Activated CD4-positive, alpha-beta T cell treated with anti-CD3 and anti-CD28 coated beads, Interleukin-10, Interleukin-2, amounts not matched to agents 100 ng/mL and 50 ng/mL, durations not matched to agents 16 hours and 8 hours (primary cell): ENCODE data around the gene ACTR5.
"Not testable (repeated sequence)": the region's sequence is repeated elsewhere in the genome, so short reads cannot be mapped to it uniquely, and the experiment has no call there.

Source experiments
- DNase-seq: peaks from one replicate; pipeline ENCODE4 v3.0.0-alpha.2; 2020

ACTR5 gene

GRCh38 chr20:38769376-38770295, 21.4 kb downstream of the ACTR5 start:
- no peak for DNase-seq

GRCh38 chr20:38770546-38770945, 22.3 kb downstream of the ACTR5 start:
- DNase-seq: no peak

- no peak for DNase-seq
Observed at GRCh38 chr20:38770970-38771369, 22.7 kb downstream of the ACTR5 start.

GRCh38 chr20:38771621-38772020, 23.4 kb downstream of the ACTR5 start:
- DNase-seq: no peak

GRCh38 chr20:38774167-38774566, 25.9 kb downstream of the ACTR5 start:
- DNase-seq: no peak

- peak; percentile 29 for DNase-seq
Observed at GRCh38 chr20:38776363-38776762, 28.1 kb downstream of the ACTR5 start.

GRCh38 chr20:38779247-38780097, 31.2 kb downstream of the ACTR5 start:
- DNase-seq: peak; percentile 10

GRCh38 chr20:38782275-38782674, 34.0 kb downstream of the ACTR5 start:
- no peak for DNase-seq

GRCh38 chr20:38787870-38788269, 39.6 kb downstream of the ACTR5 start:
- DNase-seq: no peak

GRCh38 chr20:38789503-38790199, 41.4 kb downstream of the ACTR5 start:
- DNase-seq: no peak

- DNase-seq: peak; percentile 56
Observed at GRCh38 chr20:38790200-38791053, 42.2 kb downstream of the ACTR5 start.

- DNase-seq: no peak
Observed at GRCh38 chr20:38791291-38791690, 43.0 kb downstream of the ACTR5 start.

- DNase-seq: no peak
Observed at GRCh38 chr20:38791940-38792339, 43.7 kb downstream of the ACTR5 start.

- DNase-seq: not testable (repeated sequence)
Observed at GRCh38 chr20:38794057-38794456, 45.8 kb downstream of the ACTR5 start.

- DNase-seq: no peak
Observed at GRCh38 chr20:38798266-38798665, 50.0 kb downstream of the ACTR5 start.

- DNase-seq: no peak
Observed at GRCh38 chr20:38799203-38799602, 50.9 kb downstream of the ACTR5 start.

- DNase-seq: no peak
Observed at GRCh38 chr20:38800882-38801281, 52.6 kb downstream of the ACTR5 start.

GRCh38 chr20:38804221-38804620, 56.0 kb downstream of the ACTR5 start:
- DNase-seq: no peak

- peak; percentile 85 for DNase-seq
Observed at GRCh38 chr20:38804682-38805501, 56.6 kb downstream of the ACTR5 start.

GRCh38 chr20:38805502-38805957, 57.3 kb downstream of the ACTR5 start, which contains the start of gene PPP1R16B:
Gene PPP1R16B, plus strand, starts transcription at chr20:38805697. Its CDS starts 30,229 bp downstream, at chr20:38835926.
- peak; percentile 86 for DNase-seq
